Breast epithelium (tissue), 4 donors: Measurements from ENCODE around the gene PRSS57. TPM values are rescaled to one million over a fixed set of nuclear protein-coding genes. Genes with fewer than 3 reads are reported as not detected.
A peak's percentile ranks its signal among the peaks of the same experiment; 100 is the strongest.
"Not testable (repeated sequence)": the region's sequence is repeated elsewhere in the genome, so short reads cannot be mapped to it uniquely, and the experiment has no call there.

Experiments used
- DNase-seq, 2 donors: peaks; one replicate each; pipeline ENCODE4 v3.0.0-alpha.2; 2019; ENCODE audit warnings: low spot score in 2 of 2
- H3K27ac ChIP-seq, 2 donors: fragments of 200-600 bp; sonication (generic) in 1 of 2; one replicate each; pipeline ENCODE4 v1.5.1; 2016 to 2019; ENCODE audit warnings: mild to moderate bottlenecking in 1 of 2
- H3K27me3 ChIP-seq, 2 donors: fragments of 200-600 bp; sonication (generic) in 1 of 2; one replicate each; pipeline versions ENCODE4 v1.5.1 to v1.6.0; 2017 to 2019; ENCODE audit warnings: control low read depth in 1 of 2, mild to moderate bottlenecking in 1 of 2
- H3K36me3 ChIP-seq: fragments of 200-600 bp; one replicate; pipeline ENCODE4 v1.5.1; 2019
- H3K4me1 ChIP-seq, 2 donors: fragments of 200-600 bp; sonication (generic); one replicate each; pipeline ENCODE4 v1.5.1; 2016 to 2019; ENCODE audit warnings: control low read depth in 1 of 2
- H3K4me3 ChIP-seq, 3 donors: fragments of 200-600 bp; sonication (generic); 1 replicate in 2 of 3; 2 replicates in 1 of 3; pipeline ENCODE4 v1.5.1; 2016 to 2019; ENCODE audit warnings: mild to moderate bottlenecking in 3 of 3, moderate library complexity in 2 of 3
- H3K9me3 ChIP-seq, 2 donors: fragments of 200-600 bp; sonication (generic) in 1 of 2; one replicate each; pipeline ENCODE4 v1.5.1; 2016 to 2019; ENCODE audit warnings: control low read depth in 1 of 2
- CTCF ChIP-seq, 3 donors: fragments of 450-650 bp; IDR thresholded peaks; one replicate each; pipeline ENCODE4 v1.5.1; 2016 to 2017; ENCODE audit warnings: antibody characterized with exemption in 3 of 3, mild to moderate bottlenecking in 3 of 3, moderate library complexity in 3 of 3
- POLR2A ChIP-seq: fragments of 450-650 bp; IDR thresholded peaks from one replicate; pipeline ENCODE4 v1.6.1; 2016; ENCODE audit warnings: antibody characterized with exemption, mild to moderate bottlenecking, moderate library complexity
- POLR2AphosphoS5 ChIP-seq, 3 donors: sonication (generic); formaldehyde crosslinking; IDR thresholded peaks; one replicate each; pipeline ENCODE4 v1.6.1; 2017; ENCODE audit warnings: antibody characterized with exemption in 3 of 3
- intact Hi-C: fragments of 100-400 bp; cut with DNase I; formaldehyde crosslinking; loops from one replicate; pipeline ENCODE4 v1.15.1; 2023; ENCODE audit warnings: low total_unique reads
- total RNA-seq, 3 donors: library from RNA; depleted of rRNA; stranded (reverse); fragments of >200 nt; gene quantifications; one replicate each; pipeline ENCODE4 v1.1.0, GENCODE V29; 2016

Gene PRSS57
- total RNA-seq, 3 donors from 2014 or later, result not detected

GRCh38 chr19:732148-733069 is 37.2 kb upstream of the PRSS57 start:
- H3K4me3 ChIP-seq, result no peak overlapping the region
- H3K4me1 ChIP-seq, result no peaks in the 10 kb centered on the region
- no peaks in the 10 kb centered on the region for H3K36me3 ChIP-seq
- no peak for DNase-seq
- H3K9me3 ChIP-seq, result no peaks in the 10 kb centered on the region
- no peak for TF ChIP-seq POLR2A
- TF ChIP-seq POLR2AphosphoS5 (IDR thresholded peaks at IDR 0.05), result no peak
- TF ChIP-seq CTCF (IDR thresholded peaks at IDR 0.05), result no peak
- no peak overlapping the region for H3K27ac ChIP-seq
- intact Hi-C loops, result no loop called here
- H3K27me3 ChIP-seq, result no peaks in the 10 kb centered on the region

GRCh38 chr19:731000-731399 is 35.7 kb upstream of the PRSS57 start:
- no peaks in the 10 kb centered on the region for H3K36me3 ChIP-seq
- H3K4me3 ChIP-seq, result no peak overlapping the region
- no peak overlapping the region for H3K27ac ChIP-seq
- H3K4me1 ChIP-seq, result no peaks in the 10 kb centered on the region
- DNase-seq, result no peak
- intact Hi-C loops, result no loop called here
- H3K27me3 ChIP-seq, result no peaks in the 10 kb centered on the region
- TF ChIP-seq POLR2AphosphoS5 (IDR thresholded peaks at IDR 0.05), result no peak
- no peak for TF ChIP-seq CTCF (IDR thresholded peaks at IDR 0.05)
- no peak for TF ChIP-seq POLR2A
- no peaks in the 10 kb centered on the region for H3K9me3 ChIP-seq

- DNase-seq, result no peak
- intact Hi-C loops, result loop anchor here (5.0 kb wide), 1 partner anchor 68 kb away; the partner anchor contains the start of gene RNF126
- H3K36me3 ChIP-seq, result no peaks in the 10 kb centered on the region
- H3K27ac ChIP-seq, result no peak overlapping the region
- TF ChIP-seq POLR2AphosphoS5 (IDR thresholded peaks at IDR 0.05), result no peak
- TF ChIP-seq POLR2A, result no peak
- TF ChIP-seq CTCF (IDR thresholded peaks at IDR 0.05), result no peak
- H3K9me3 ChIP-seq, result no peaks in the 10 kb centered on the region
- no peak overlapping the region for H3K4me3 ChIP-seq
- no peaks in the 10 kb centered on the region for H3K4me1 ChIP-seq
- no peaks in the 10 kb centered on the region for H3K27me3 ChIP-seq
Measured at GRCh38 chr19:729965-730668, 34.9 kb upstream of the PRSS57 start.

GRCh38 chr19:729564-729963 is 34.3 kb upstream of the PRSS57 start:
- DNase-seq, H3K9me3 ChIP-seq, H3K36me3 ChIP-seq, H3K4me1 ChIP-seq, H3K4me3 ChIP-seq, H3K27ac ChIP-seq, H3K27me3 ChIP-seq: not testable (repeated sequence)
- intact Hi-C loops, result loop anchor here (5.0 kb wide), 1 partner anchor 67 kb away; the partner anchor contains the start of gene RNF126

- peak overlapping the region; percentile 29 to 91 for H3K27ac ChIP-seq
- no peaks in the 10 kb centered on the region for H3K27me3 ChIP-seq
- H3K4me1 ChIP-seq, result no peaks in the 10 kb centered on the region
- H3K9me3 ChIP-seq, result no peaks in the 10 kb centered on the region
- DNase-seq, result no peak
- intact Hi-C loops, result loop anchor here (5.0 kb wide), 1 partner anchor 66 kb away; the partner anchor contains the start of gene RNF126
- H3K36me3 ChIP-seq, result no peaks in the 10 kb centered on the region
- H3K4me3 ChIP-seq, result no peak overlapping the region
- TF ChIP-seq POLR2AphosphoS5 (IDR thresholded peaks at IDR 0.05), result peak in 2 of 3 donors; percentile 59 to 71
- no peak for TF ChIP-seq CTCF (IDR thresholded peaks at IDR 0.05)
Measured at GRCh38 chr19:728011-728410, 32.8 kb upstream of the PRSS57 start.
